Nucleus accumbens (tissue), 56 donors: Measurements from ENCODE around the gene SHISAL1.
"Not testable (repeated sequence)": the region's sequence is repeated elsewhere in the genome, so short reads cannot be mapped to it uniquely, and the experiment has no call there.

Source experiments
- DNase-seq, 56 donors: peaks; one replicate each; lab custom pipeline; 2025; lab: John Stamatoyannopoulos, UW

The SHISAL1 gene

DNA sequence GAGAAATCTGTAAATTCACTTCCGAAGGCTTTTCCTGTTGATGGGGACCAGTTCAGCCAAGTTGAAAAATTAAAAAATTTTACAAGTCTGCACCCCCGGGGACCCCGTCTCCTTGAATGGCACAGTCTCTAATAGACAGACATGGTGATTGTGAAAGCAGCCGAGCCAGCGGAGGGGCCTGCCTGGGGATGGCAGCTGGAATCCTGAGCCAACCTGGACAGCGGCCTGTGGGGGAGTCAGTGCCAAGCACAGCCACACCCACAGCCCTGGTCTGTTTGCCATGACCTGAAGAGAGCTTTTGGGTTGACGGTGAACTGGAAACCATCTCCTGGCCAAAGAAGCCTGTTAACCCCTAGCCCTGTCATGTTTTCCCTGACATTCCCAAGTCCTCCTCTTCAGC is 67.3 kb downstream of the SHISAL1 start:
- no peak for DNase-seq

DNA sequence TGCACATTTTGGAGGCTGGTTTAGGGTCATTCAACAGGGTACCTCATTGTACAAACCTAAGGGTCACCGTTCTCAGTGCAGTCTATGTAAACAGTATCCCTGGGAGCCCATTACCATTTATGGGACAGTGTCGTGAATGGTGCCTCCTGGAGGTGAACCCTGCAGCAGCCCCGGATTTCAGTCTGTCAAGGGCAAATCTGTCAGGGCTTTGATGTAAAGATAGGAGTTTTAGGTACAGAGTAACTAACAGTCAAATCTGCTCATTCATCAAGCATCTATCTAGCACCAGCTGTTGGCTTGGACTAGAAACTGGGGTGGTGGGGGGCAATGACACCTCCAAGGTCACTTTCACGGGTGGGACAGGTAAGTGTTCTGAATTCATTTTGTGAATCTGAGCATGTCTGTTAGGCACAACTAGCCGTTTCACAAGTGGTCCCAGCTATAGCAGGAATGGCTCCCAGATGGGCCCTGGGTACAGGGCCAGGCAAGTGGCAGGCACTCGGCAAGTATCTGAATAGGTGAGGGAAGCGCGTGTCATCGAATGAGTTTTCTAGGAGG is 68.4 kb downstream of the SHISAL1 start:
- DNase-seq: no peak

GRCh38 chr22:44243761-44244160 is 69.0 kb downstream of the SHISAL1 start:
- DNase-seq: no peak

- DNase-seq: no peak
These were observed 69.6 kb downstream of the SHISAL1 start for GRCh38 chr22:44242946-44243724.

GRCh38 chr22:44241121-44241520 is 71.6 kb downstream of the SHISAL1 start:
- DNase-seq: not testable (repeated sequence)

DNA sequence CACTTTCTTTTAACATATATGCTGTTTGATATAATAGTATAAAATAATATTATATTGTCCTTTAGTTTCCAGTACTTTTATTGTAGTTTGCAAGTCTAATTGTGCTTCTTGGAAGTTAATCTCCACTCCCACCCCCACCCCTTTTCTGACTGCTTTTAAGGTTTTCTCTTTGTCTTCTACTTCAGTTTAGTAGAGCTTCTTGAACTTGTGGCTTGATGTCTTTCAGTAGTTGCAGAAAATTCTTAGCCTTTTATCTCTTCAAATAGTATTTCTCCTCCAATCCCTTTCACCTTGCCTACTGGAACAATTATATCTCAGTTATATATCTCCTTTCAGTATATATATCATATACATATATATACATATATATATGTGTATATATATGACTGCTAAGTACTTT is 75.5 kb downstream of the SHISAL1 start:
- no peak for DNase-seq

GRCh38 chr22:44234372-44234771 is 78.4 kb downstream of the SHISAL1 start:
- not testable (repeated sequence) for DNase-seq

DNA sequence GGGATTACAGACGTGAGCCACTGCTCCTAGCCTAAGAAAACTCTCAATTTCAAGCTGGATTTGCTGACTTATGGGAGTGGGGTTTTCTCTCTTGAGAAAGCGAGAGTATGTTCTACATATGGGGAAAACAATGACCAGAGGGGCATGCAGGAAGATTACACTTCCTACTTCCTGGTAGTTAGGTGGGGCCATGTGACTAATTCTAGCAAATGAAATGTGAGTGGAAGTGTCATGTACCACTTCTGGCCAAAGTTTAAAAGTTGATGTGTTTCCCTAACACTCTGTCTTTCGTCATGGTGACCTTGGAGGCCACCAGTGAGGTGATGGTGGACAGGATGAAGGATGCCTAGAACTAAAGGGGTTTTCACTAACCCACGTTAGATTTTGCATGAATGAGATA is 81.5 kb downstream of the SHISAL1 start:
- no peak for DNase-seq

DNA sequence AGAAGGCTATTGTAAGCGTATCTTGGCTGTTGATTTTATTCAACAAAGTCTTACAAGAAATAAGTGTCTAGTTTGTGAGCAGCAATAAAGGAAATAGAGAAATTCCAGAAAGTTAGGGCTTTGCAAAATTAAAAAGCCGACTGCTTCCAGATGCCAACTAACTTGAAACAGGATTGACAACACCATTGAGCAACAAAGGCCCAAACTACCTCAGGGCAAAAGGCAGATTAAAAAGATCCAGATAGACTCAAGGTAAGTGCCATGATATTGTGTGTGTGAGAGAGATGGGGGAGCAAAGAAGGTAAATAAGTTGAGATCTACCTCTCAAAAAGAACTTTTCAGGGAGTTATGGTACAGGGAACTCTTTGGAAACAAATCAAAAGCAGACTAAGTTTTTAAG is 82.9 kb downstream of the SHISAL1 start:
- no peak for DNase-seq

DNA sequence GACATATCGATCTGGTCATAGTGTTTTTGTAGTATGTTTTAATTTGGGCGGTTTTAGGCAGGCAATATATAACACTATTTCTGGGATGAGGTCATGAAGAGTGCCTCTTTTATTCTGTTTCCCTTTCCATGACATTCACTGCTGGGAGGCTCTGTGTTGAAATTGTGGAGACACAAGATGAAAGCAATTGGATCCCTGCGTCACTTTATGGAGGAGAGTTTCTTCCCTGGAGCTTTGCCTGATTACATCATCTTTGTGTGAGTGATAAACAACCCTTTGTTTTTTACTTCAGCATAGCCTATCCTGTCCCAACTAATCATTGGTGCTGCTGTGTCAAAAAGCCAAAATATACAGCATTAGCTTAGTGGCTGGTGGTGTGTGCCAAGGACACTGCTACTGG is 83.4 kb downstream of the SHISAL1 start:
- DNase-seq: no peak

DNA sequence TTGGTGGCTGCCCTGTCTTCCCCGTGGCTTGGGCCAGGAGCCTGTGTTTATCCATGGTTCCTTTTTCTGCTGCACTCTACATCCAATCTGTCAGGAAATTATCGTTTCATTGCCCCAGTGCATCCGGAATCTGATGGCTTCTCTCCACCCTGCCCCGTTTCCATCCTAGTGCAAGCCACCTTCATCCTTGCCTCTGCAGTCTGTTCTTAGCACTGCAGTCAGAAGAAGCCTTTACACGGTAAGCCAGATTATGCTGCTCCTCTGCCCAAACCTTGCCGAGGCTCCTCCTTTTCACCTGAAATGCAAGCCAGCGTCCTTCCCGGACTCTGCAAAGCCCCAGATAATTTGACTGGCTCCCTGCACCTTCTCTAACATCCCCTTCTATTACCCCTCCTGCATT is 86.9 kb downstream of the SHISAL1 start:
- no peak for DNase-seq

DNA sequence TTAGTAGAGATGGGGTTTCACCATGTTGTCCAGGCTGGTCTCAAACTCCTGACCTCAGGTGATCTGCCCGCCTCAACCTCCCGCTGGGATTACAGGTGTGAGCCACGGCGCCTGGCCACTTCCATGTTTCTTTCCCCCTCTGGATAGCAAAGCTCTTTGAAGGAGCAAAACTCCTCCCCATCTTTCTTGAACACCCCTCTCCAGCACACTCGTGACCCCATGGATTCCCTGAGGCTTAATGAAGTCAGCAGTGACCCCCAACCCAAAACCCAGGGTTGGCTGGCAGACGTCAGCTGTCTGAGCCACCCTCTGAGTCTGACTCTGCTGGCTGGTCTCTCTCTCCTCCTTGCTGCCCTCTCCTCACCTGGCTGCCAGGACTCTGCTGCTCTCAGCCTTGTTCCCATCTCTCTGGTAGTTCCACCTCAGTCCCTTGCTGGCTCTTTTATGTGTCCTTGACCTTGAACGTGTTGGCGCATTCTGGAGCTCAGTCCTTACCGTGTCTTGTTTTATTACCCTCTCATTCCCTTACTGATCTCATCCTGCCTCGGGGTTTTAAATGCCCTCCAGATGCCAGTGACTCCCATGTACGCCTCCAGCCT is 87.6 kb downstream of the SHISAL1 start:
- no peak for DNase-seq

GRCh38 chr22:44224166-44224565 is 88.6 kb downstream of the SHISAL1 start:
- peak in 9 of 56 donors; percentile 7 to 42 (median 15) for DNase-seq

DNA sequence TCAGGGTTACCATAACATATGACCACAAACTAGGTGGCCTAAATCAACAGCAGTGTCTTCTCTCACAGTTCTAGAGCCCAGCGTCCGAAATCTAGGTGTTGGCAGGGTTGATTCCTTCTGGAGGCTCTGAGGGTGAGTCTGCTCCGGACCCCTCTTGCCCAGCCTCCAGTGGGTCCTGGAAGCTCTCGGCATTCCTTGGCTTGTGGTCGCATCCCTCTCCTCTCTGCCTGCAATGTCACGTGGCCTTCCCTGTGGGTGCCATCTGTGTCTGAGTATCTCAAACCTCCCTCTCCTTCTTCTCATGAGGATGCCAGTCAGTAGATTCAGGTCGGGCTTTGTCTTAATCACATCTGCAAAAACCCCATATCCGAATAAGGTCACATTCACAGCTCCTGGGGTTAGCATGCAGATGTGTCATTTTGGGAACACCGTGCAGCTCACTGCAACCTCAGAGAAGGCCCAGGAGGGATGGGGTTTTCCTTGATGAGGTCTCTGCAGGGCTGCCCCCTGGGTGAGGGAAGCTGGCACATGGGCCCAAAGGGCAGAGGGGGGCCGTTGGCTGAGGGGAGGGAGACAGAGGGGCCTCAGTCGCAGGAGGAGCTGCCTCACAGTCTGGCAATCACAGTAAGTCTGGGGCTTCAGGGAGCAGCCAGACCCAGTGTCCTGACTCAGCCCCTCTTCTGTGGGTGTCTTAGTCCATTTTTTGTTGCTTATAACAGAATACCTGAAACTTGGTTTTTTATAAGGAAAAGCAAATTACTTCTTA is 90.9 kb downstream of the SHISAL1 start:
- no peak for DNase-seq

- no peak for DNase-seq
These were observed 91.7 kb downstream of the SHISAL1 start for GRCh38 chr22:44220727-44221680.

DNA sequence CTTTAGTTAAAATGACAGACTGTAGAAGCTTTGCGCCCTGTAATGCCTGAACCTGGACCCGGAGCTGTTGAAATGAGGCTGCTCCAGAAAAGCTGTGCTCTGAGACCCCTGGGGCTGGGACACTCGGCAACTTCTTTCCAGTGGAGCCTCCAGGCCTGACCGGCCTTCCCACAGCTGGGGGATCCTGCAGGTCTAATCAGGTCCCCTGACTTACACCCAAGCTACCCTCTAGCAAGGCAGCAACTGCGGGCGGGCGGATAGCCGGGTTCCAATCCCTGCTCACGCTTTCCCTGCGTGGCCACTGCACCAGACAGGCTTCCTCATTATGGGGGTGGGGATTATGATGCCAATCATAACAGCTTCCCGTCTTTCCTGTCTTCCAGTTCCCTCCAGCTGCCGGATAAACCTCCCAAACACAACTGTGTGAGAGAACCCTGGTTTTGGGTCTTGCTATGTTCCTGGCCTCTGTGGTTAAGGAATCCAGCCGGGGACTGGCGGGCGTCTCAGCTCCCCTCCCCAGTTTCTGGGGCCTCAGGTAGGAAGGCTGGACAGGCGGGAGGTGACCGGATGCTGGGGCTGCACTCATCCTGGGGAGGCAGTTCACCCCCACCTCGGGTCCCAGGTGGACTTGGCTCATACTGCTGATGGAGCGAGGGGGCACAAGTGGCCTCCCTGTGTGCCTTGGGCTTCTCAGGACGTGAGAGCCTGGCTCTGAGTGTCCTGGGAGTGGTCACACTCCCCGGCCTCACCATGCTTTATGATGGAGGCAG is 93.5 kb downstream of the SHISAL1 start:
- no peak for DNase-seq

DNA sequence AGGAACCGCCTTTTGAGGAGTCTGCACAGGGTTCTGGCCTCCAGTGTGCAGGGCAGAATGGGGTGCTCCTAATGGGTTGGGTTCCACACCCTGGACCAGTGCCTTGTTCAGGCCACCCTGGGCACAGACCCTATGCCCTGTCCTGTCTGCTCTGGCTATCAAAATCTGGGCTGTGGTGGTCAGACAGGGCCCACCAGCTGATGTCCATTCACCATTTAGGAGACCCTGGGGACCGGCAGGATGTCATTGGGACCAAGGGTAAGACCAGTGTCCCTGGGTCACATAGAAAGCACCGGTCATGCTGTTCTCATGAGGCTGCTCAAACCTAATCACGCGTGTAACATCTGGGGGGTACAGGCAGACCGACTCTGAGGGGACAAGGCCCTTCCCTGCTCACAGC is 94.7 kb downstream of the SHISAL1 start:
- DNase-seq: no peak

GRCh38 chr22:44217346-44217745 is 95.4 kb downstream of the SHISAL1 start:
- no peak for DNase-seq

DNA sequence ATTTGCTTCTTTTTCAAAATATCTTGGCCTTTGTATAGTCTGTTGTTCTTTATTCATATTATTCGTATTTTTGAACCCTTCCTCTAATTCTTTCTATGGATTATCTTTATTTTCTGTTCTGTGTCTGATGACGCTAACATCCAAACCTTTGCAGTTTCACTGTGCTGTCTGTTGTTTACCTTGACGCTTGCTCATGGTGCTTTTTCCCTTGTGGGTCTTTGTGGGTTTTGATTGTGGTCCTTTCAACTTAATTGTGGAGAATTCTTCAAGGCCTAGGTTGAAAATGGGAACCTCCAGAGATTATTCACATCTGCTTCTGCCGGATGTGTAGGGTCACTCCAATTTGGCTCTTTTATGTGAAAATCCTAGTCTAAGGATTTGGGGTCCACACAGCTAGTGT is 97.5 kb downstream of the SHISAL1 start:
- no peak for DNase-seq
